A549 (cell line): Measurements from ENCODE around the gene COL15A1.

Experiments
- POLR2A ChIP-seq: IDR thresholded peaks from 2 replicates; pipeline ENCODE4 v1.6.1; 2012; ENCODE audit warnings: mild to moderate bottlenecking, low read length
- POLR2AphosphoS2 ChIP-seq: conservative IDR thresholded peaks from 2 replicates; pipeline ENCODE4 v1.6.1; 2012; ENCODE audit warnings: low read length, improper control_type of control experiment, inconsistent platforms

- TF ChIP-seq POLR2AphosphoS2: no peak
- TF ChIP-seq POLR2A: no peak
Measured at GRCh38 chr9:99116003-99116411, 172.3 kb downstream of the COL15A1 start.
